Body of pancreas (tissue), 4 donors: ENCODE results near the gene CIAO2B.

Source experiments
- POLR2A ChIP-seq, 3 donors: fragments of 450-650 bp; IDR thresholded peaks; one replicate each; pipeline ENCODE4 v1.6.1; 2016; ENCODE audit warnings: antibody characterized with exemption in 3 of 3, mild to moderate bottlenecking in 2 of 3
- TF ChIP-seq, protein P1 (sequence below), 7 experiments: fragments of 450-650 bp in 4 of 7; fragments of 200-600 bp in 3 of 7; sonication (generic) in 3 of 7; IDR thresholded peaks; one replicate each; pipeline ENCODE4 v1.5.1; 2016 to 2019; ENCODE audit warnings: antibody characterized with exemption in 7 of 7

DNA sequence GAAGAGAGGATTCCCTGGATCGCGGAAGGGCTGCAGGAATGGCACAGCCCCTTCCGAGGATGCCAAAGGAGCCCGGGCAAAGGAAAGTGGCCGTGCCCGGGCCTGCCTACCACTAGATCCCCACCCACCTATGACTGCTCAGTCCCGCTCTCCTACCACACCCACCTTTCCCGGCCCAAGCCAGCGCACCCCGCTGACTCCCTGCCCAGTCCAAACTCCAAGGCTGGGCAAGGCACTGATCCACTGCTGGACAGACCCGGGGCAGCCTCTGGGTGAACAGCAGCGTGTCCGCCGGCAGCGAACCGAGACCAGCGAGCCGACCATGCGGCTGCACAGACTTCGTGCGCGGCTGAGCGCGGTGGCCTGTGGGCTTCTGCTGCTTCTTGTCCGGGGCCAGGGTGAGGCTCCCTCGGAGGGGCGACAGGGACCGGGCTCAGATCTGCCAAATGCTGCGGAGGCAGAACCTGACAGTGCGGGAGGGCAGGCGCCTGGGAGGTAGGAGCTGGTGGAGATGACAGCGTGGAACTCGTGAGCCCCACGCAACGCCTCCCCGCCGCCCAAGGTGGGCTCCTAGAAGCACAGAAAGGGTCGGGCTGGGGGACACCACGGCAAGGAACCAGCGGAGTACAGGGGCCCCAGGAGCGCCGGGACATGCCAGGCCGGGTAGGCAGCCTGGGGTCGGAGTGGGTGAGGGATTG is 1.3 kb upstream of the CIAO2B start, which contains the start of gene CES2:
- TF ChIP-seq POLR2A (IDR thresholded peaks at IDR 0.05): peak; percentile 24 to 45 (median 36)
- TF ChIP-seq, protein P1, sequence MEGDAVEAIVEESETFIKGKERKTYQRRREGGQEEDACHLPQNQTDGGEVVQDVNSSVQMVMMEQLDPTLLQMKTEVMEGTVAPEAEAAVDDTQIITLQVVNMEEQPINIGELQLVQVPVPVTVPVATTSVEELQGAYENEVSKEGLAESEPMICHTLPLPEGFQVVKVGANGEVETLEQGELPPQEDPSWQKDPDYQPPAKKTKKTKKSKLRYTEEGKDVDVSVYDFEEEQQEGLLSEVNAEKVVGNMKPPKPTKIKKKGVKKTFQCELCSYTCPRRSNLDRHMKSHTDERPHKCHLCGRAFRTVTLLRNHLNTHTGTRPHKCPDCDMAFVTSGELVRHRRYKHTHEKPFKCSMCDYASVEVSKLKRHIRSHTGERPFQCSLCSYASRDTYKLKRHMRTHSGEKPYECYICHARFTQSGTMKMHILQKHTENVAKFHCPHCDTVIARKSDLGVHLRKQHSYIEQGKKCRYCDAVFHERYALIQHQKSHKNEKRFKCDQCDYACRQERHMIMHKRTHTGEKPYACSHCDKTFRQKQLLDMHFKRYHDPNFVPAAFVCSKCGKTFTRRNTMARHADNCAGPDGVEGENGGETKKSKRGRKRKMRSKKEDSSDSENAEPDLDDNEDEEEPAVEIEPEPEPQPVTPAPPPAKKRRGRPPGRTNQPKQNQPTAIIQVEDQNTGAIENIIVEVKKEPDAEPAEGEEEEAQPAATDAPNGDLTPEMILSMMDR (IDR thresholded peaks at IDR 0.05): no peak
